Tibial artery (tissue), 4 donors: ENCODE results near the gene HMCN2.

Experiments used
- DNase-seq, 2 donors: peaks; one replicate each; pipeline ENCODE4 v3.0.0-alpha.2; 2019
- H3K27ac ChIP-seq, 2 donors: fragments of 200-600 bp; sonication (generic) in 1 of 2; 1 replicate in 1 of 2; 2 replicates in 1 of 2; pipeline ENCODE4 v1.5.1; 2018 to 2019; ENCODE audit warnings: mild to moderate bottlenecking in 1 of 2
- H3K27me3 ChIP-seq, 2 donors: fragments of 200-600 bp; sonication (generic) in 1 of 2; one replicate each; pipeline versions ENCODE4 v1.5.1 to v1.6.0; 2016 to 2019
- H3K36me3 ChIP-seq, 3 donors: fragments of 200-600 bp; sonication (generic) in 2 of 3; one replicate each; pipeline ENCODE4 v1.5.1; 2016 to 2019; ENCODE audit warnings: mild to moderate bottlenecking in 2 of 3
- H3K4me1 ChIP-seq, 4 donors: fragments of 200-600 bp; sonication (generic) in 2 of 4; 1 replicate in 3 of 4; 2 replicates in 1 of 4; pipeline ENCODE4 v1.5.1; 2016 to 2019
- H3K4me3 ChIP-seq, 2 donors: fragments of 200-600 bp; sonication (generic) in 1 of 2; 1 replicate in 1 of 2; 2 replicates in 1 of 2; pipeline ENCODE4 v1.5.1; 2018 to 2019; ENCODE audit warnings: mild to moderate bottlenecking in 2 of 2
- H3K9me3 ChIP-seq, 3 donors: fragments of 200-600 bp; sonication (generic) in 1 of 3; one replicate each; pipeline ENCODE4 v1.5.1; 2016 to 2019
- intact Hi-C: fragments of 100-400 bp; cut with DNase I; formaldehyde crosslinking; loops from one replicate; pipeline ENCODE4 v1.15.0; 2023; ENCODE audit warnings: low total_unique reads
- TF ChIP-seq, protein P1 (sequence below), 2 experiments: fragments of 200-600 bp in 1 of 2; fragments of 450-650 bp in 1 of 2; IDR thresholded peaks; one replicate each; pipeline ENCODE4 v1.5.1; 2017 to 2019; ENCODE audit warnings: antibody characterized with exemption in 2 of 2, mild to moderate bottlenecking in 1 of 2, moderate library complexity in 1 of 2

HMCN2 gene

DNA sequence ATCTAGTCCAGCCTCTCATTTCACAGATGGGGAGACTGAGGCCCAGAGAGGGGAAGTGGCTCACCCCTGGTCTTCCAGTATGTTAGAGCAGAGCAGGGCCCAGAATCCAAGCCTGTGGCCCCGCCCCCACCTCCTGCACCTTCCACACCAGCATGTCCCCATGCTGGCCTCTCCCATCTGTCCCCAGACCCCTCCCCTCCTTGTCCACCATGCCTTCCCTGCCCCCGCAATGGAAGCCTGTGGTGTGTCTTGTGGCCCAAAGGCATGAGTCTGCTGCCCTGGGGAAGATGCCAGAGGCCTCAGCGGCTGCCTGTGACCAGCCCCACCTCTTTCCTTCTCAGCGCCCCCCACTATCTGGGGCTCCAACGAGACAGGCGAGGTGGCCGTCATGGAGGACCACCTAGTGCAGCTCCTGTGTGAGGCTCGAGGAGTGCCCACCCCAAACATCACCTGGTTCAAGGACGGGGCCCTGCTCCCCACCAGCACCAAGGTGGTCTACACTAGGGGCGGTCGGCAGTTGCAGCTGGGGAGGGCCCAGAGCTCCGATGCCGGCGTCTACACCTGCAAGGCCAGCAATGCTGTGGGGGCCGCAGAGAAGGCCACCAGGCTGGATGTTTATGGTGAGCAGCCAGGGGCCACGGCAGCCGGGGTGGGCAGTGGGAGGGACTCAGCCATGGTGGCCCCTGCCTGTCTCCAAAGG, 87.2 kb downstream of the HMCN2 start:
- H3K9me3 ChIP-seq: no peaks in the 10 kb centered on the region
- intact Hi-C loops: no loop called here
- H3K27me3 ChIP-seq: peaks cover 0 to 10% of the 10 kb centered on the region in 2 donors
- H3K4me3 ChIP-seq: no peak overlapping the region
- H3K27ac ChIP-seq: no peak overlapping the region
- no peaks in the 10 kb centered on the region for H3K4me1 ChIP-seq
- no peaks in the 10 kb centered on the region for H3K36me3 ChIP-seq
- DNase-seq: no peak
- TF ChIP-seq, protein P1, sequence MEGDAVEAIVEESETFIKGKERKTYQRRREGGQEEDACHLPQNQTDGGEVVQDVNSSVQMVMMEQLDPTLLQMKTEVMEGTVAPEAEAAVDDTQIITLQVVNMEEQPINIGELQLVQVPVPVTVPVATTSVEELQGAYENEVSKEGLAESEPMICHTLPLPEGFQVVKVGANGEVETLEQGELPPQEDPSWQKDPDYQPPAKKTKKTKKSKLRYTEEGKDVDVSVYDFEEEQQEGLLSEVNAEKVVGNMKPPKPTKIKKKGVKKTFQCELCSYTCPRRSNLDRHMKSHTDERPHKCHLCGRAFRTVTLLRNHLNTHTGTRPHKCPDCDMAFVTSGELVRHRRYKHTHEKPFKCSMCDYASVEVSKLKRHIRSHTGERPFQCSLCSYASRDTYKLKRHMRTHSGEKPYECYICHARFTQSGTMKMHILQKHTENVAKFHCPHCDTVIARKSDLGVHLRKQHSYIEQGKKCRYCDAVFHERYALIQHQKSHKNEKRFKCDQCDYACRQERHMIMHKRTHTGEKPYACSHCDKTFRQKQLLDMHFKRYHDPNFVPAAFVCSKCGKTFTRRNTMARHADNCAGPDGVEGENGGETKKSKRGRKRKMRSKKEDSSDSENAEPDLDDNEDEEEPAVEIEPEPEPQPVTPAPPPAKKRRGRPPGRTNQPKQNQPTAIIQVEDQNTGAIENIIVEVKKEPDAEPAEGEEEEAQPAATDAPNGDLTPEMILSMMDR (IDR thresholded peaks at IDR 0.05): no peak

DNA sequence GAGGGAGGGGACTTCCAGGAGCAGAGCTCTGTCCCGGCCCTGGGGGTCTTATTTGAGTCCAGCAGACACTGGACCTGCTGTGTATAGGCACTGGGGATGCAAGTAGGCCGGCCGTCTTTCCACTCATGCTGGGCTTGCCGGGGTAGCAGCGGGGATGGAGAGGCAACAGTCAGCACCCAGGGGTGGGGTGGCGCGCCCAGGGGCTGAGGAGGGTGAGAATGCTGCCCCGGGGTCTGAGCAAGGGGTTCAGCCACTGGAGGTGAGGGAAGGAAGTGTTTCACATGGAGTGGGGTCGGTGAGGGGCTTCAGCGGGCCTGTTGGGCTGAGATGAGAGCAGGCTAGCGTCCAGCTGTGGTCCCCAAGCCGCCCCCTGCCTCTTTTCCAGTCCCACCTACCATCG, 88.8 kb downstream of the HMCN2 start:
- Histone ChIP-seq H3K27me3 (no peaks in the 10 kb centered on the region), H3K27ac (no peak overlapping the region), H3K4me1 (peaks cover 0 to 5% (median 2%) of the 10 kb centered on the region in 4 donors), H3K9me3 (no peaks in the 10 kb centered on the region), H3K4me3 (no peak overlapping the region), H3K36me3 (no peaks in the 10 kb centered on the region)
- intact Hi-C loops: no loop called here
- TF ChIP-seq, protein P1 (IDR thresholded peaks at IDR 0.05): no peak
- no peak for DNase-seq

DNA sequence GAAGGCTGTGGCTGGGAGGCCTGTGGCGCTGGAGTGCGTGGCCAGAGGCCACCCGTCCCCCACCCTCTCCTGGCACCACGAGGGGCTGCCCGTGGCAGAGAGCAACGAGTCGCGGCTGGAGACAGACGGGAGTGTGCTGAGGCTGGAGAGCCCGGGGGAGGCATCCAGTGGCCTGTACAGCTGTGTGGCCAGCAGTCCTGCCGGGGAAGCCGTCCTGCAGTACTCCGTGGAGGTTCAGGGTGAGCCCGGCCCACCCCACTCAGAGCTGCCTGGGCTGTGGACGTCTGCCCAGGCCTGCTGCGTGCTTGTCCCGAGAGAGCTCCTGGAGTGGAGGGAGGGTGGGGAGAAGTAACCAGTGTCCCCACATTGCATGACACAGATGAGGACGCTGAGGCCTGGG, 89.2 kb downstream of the HMCN2 start:
- H3K9me3 ChIP-seq: no peaks in the 10 kb centered on the region
- no peaks in the 10 kb centered on the region for H3K36me3 ChIP-seq
- H3K4me3 ChIP-seq: no peak overlapping the region
- intact Hi-C loops: no loop called here
- TF ChIP-seq, protein P1 (IDR thresholded peaks at IDR 0.05): no peak
- no peak for DNase-seq
- H3K4me1 ChIP-seq: peaks cover 0 to 5% (median 2%) of the 10 kb centered on the region in 4 donors
- H3K27ac ChIP-seq: no peak overlapping the region
- H3K27me3 ChIP-seq: no peaks in the 10 kb centered on the region

DNA sequence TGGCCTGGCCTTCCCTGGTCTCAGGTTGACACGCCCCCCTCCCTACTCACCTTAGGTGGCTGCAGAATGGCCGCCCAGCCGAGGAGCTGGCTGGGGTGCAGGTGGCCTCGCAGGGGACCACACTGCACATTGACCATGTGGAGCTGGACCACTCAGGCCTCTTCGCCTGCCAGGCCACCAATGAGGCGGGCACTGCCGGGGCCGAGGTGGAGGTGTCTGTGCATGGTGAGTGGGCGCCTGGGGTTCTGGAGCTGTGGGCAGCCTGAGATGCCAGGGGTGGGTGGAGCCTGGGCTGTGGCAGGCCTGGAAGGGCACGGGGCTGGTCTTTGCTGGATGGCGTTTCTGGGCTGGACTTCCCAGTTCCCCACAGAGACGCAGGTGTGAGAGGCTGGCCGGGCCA, 90.5 kb downstream of the HMCN2 start:
- DNase-seq: no peak
- peaks cover 0 to 5% (median 2%) of the 10 kb centered on the region in 4 donors for H3K4me1 ChIP-seq
- H3K9me3 ChIP-seq: no peaks in the 10 kb centered on the region
- no peak overlapping the region for H3K27ac ChIP-seq
- H3K4me3 ChIP-seq: no peak overlapping the region
- no peaks in the 10 kb centered on the region for H3K27me3 ChIP-seq
- no peaks in the 10 kb centered on the region for H3K36me3 ChIP-seq
- TF ChIP-seq, protein P1 (IDR thresholded peaks at IDR 0.05): no peak
- intact Hi-C loops: no loop called here

DNA sequence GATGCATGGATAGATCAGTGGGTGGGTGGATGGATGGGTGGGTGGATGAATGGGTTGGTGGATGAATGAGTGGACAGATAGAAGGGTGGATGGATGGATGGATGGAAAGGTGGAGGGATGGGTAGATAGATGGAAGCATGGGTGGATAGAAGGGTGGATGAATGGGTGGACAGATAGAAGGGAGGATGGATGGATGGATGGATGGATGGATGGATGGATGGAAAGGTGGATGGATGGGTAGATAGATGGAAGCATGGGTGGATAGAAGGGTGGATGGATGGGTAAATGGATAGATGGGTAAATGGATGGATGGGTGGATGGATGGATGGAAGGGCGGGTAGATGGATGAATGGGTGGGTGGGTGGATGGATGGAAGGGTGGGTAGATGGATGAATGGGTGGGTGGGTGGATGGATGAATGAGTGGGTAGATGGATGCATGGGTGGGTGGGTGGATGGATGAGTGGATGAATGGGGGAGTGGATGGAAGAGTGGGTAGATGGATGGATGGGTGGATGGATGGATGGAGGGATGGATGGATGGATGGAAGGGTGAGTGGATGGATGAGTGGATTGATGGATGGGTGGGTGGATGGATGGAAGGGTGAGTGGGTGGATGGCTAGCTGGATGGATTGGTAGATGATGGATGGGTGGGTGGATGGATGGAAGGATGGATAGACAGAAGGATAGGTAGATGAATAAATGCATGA, 91.5 kb downstream of the HMCN2 start:
- TF ChIP-seq, protein P1 (IDR thresholded peaks at IDR 0.05): no peak
- Histone ChIP-seq H3K4me3 (no peak overlapping the region), H3K36me3 (no peaks in the 10 kb centered on the region), H3K27me3 (peaks cover 0 to 3% of the 10 kb centered on the region in 2 donors), H3K9me3 (no peaks in the 10 kb centered on the region), H3K27ac (no peak overlapping the region), H3K4me1 (peaks cover 0 to 5% (median 2%) of the 10 kb centered on the region in 4 donors)
- intact Hi-C loops: no loop called here
- no peak for DNase-seq
